HG02610 (cell line): ENCODE results near the gene MGAT5B.

Experiments used
- ATAC-seq: cut with Tn5 transposase; IDR thresholded peaks from one replicate; pipeline ENCODE4 v1.9.1; 2021; ENCODE audit warnings: mild to moderate bottlenecking, moderate library complexity; ENCODE audit not compliant: unreplicated experiment

The MGAT5B gene

GRCh38 chr17:76923491-76923890, 55.3 kb downstream of the MGAT5B start:
- no peak for ATAC-seq

- no peak for ATAC-seq
Measured at GRCh38 chr17:76924345-76925342, 56.4 kb downstream of the MGAT5B start.

- ATAC-seq, result no peak
Measured at GRCh38 chr17:76925441-76925891, 57.3 kb downstream of the MGAT5B start.

GRCh38 chr17:76926237-76926866, 58.1 kb downstream of the MGAT5B start:
- ATAC-seq, result no peak

- ATAC-seq, result no peak
Measured at GRCh38 chr17:76927577-76927976, 59.4 kb downstream of the MGAT5B start.

GRCh38 chr17:76927982-76928381, 59.8 kb downstream of the MGAT5B start:
- ATAC-seq, result no peak

GRCh38 chr17:76929148-76929547, 60.9 kb downstream of the MGAT5B start:
- no peak for ATAC-seq

- no peak for ATAC-seq
Measured at GRCh38 chr17:76929601-76930000, 61.4 kb downstream of the MGAT5B start.

- no peak for ATAC-seq
Measured at GRCh38 chr17:76930107-76930506, 61.9 kb downstream of the MGAT5B start.

- no peak for ATAC-seq
Measured at GRCh38 chr17:76932402-76933333, 64.5 kb downstream of the MGAT5B start.

- no peak for ATAC-seq
Measured at GRCh38 chr17:76934561-76935320, 66.5 kb downstream of the MGAT5B start.

GRCh38 chr17:76935331-76935730, 67.1 kb downstream of the MGAT5B start:
- ATAC-seq, result no peak

GRCh38 chr17:76937238-76937637, 69.0 kb downstream of the MGAT5B start:
- ATAC-seq, result no peak

- ATAC-seq, result no peak
Measured at GRCh38 chr17:76938009-76938408, 69.8 kb downstream of the MGAT5B start.

- ATAC-seq, result no peak
Measured at GRCh38 chr17:76940295-76940694, 72.1 kb downstream of the MGAT5B start.

GRCh38 chr17:76940738-76941350, 72.6 kb downstream of the MGAT5B start:
- ATAC-seq, result no peak

- ATAC-seq, result no peak
Measured at GRCh38 chr17:76943202-76943601, 75.0 kb downstream of the MGAT5B start.

GRCh38 chr17:76943781-76944213, 75.6 kb downstream of the MGAT5B start:
- ATAC-seq, result no peak

- ATAC-seq, result no peak
Measured at GRCh38 chr17:76944477-76944876, 76.3 kb downstream of the MGAT5B start.
